ENCODE measurements around the gene ZNF136.

Gene ZNF136

DNA sequence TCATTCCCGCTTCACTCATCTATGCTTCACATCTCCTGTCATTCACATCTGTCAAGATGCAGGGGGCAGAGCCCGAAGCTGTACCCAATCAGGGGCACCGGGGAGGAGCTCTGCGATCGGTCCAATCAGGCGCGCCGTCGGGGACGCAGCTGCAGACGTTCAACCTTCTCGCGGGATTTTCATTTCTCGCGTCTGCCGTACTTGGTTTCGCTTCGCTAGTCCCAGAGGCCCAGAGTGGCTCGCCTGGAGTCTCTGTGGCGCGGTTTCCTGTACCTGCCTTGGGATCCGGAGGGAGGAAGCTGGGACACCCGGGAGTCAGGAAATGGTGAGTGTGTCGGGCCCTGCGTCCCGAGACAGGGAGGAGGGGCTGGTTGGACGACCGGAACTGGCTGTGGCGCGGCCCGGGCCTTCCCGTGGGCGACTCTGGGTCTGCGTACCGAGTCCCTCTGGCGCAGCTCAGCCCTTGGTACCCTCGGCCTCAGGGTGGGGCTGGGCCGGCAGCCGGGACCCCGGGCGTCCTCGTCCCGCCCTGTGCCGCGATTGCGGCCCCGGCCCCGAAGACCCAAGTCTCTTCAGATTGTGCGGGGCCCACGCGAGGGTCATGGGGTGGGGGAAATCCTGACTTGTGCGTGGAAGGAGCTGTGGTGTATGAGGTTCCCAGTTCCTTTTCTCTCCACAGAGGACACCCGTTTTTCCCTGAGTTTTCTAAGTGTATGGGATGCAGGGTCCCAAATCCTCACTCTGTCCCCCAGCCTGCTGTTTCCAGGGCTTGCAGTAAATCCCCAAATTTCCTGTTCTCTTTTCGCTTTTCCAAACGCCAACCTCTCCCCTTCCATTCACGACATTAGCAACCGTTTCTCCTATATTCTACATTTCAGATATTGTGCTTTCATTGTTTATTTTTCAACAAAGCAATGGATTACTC is at the start of gene ZNF136:
TSS of gene ZNF136 (plus strand) at position 215 of the 925 bp plus-strand sequence. CDS start at position 323, 108 bp downstream.
- peak; percentile 95 for DNase-seq (ENCODE audit: low read depth)

DNA sequence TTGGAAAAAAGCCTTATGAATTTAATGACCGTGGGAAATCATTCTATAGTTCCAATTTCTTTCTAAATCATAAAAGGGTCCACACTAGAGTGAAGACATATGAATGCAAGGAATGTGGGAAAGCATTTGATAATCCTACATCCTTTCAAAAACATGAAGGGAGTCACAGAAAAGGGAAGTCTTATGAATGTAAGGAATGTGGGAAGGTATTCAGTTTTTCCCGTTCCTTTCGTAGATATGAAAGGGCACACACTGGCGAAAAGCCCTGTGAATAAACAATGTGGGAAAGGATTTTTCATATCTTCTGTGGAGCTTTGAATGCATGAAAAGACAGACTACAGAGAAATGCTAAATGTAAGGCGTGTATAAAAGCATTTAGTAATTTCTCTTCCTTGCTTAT is 49.8 kb upstream of the ZNF136 start:
- DNase-seq (ENCODE audit: low read depth): no peak

DNA sequence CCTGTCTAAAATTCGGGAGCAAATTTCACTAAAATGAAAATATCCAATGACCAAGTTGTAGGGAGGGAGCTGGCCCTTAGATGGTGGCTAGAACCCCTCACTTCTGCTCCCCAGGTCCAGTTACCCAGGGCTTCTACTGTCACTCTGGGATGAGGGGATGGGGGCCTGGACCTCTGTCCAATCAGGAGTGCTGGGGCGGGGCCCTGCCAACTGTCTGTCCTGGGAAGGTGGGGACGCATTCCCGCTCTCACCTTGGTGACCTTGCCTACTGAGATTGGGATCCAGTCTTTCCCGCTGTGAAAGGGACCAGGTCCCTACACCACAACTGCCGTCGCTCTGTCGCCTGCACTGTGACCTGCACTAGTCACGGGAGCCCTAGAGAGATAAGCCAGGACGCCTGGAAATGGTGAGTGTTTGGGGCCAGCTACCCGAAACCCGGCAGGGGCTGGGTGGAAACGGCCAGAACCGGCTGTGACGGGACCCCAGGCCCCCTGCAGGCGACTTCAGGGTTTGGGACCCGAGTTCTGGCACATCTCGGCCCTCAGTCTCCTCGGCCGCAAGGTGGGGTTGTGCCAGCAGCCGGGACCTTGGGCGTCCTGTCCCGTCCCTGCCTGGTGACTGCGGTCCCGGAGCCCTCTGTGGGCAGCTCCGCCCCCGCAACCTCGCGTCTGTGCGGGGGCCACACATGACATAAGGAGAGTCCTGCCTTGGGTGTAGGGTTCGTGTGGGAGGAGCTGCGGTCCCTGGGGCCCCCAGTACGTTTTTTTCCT is 45.5 kb upstream of the ZNF136 start:
- DNase-seq (ENCODE audit: low read depth): no peak

DNA sequence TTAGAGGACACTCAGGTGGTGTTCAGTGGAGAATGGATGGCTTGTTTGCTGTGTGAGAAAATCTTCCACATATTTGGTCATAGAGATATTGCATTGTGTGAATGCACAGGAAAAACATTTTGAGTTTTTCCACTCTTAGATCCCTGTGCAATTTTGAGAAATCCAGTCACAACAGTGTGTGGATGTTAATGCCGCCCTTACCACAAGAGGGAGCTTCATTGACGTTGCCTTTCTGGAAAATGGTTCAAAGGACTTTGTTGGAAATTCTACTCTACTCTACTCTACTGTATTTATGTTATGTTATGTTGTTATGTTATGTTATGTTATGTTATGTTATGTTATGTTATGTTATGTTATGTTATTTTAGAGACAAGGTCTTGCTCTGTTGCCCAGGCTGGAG is 36.2 kb upstream of the ZNF136 start:
- DNase-seq (ENCODE audit: low read depth): no peak

GRCh38 chr19:12133069-12133468 is 29.8 kb upstream of the ZNF136 start:
- no peak for DNase-seq (ENCODE audit: low read depth)

- DNase-seq (ENCODE audit: low read depth): no peak
Measured at GRCh38 chr19:12137221-12137940, 25.5 kb upstream of the ZNF136 start.

GRCh38 chr19:12139269-12139668 is 23.6 kb upstream of the ZNF136 start:
- DNase-seq (ENCODE audit: low read depth): no peak

DNA sequence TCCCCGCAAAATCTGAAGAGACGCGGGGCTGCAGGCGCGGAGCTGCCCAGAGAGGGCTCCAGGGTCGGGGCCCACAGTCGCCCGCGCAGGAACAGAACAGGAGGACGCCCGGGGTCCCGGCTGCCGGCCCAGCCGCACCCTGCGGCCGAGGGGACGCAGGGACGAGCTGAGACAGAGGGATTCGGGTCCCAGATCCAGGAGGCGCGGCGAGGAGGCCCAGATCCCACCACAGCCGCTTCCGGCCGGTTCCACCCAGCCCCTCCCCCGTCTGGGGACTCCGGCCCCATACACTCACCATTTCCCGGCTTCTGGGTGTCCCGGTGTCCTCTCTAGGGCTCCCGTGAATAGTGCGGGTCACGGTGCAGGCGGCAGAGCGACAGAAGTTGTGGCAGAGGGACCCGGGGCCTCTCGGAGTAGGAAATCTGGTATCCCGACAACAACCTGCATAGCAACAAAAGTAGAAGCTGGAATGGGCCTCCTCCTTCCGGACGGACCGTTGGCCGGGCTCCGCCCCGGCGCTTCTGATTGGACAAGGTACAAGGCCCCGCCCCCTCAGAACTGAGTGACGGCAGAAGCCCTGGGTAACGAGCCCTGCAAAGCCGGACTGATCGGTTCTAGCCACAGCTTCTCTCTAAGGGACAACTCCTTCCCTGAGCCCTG is 22.9 kb upstream of the ZNF136 start, which contains the start of gene ZNF20:
TSS of gene ZNF20 (minus strand) at position 466 of the 660 bp plus-strand sequence. CDS start at position 298, 168 bp downstream.
- peak; percentile 89 for DNase-seq (ENCODE audit: low read depth)

- peak; percentile 65 for DNase-seq (ENCODE audit: low read depth)
Measured at GRCh38 chr19:12140545-12141404, 22.1 kb upstream of the ZNF136 start.

DNA sequence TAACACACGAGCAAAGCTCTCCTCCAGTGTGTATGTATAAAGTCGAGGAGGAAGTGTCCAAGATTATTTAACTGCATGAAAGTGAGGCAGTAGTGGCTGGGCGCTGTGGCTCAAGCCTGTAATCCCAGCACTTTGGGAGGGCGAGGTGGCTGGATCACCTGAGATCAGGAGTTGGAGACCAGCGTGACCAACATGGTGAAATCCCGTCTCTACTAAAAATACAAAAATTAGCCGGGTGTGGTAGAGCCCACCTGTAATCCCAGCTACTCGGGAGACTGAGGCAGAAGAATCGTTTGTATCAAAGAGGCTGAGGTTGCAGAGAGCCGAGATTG is 21.5 kb upstream of the ZNF136 start:
- DNase-seq (ENCODE audit: low read depth): no peak

- no peak for DNase-seq (ENCODE audit: low read depth)
Measured at GRCh38 chr19:12145348-12145747, 17.5 kb upstream of the ZNF136 start.

DNA sequence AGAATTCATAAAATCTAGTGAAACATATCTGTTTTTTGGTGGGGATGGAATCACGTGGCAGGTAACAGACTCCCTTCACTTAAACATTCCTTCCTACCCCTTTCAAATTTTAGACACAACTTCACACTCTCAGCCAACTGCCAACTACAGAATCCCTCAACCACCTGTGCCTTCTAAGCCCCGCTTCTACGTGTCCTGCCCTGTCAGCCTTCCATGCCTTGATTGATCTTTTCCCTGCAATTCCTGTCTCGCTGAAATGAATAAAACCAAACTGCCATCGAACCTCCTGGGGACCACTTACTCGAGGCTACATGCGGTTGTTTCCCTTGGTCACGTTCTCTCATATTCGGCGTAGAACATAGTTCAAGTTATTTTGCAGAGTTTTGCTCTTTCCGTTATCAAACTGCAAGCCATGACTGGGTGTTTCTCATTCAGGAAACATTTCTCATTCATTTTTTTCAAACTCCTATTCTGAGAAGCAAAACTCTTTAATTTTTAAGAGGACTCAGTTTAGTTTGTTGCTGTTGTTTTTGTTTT is 7.5 kb upstream of the ZNF136 start:
- DNase-seq (ENCODE audit: low read depth): no peak

- DNase-seq (ENCODE audit: low read depth): peak; percentile 66
Measured at GRCh38 chr19:12156223-12157058, 6.5 kb upstream of the ZNF136 start, which contains the start of gene ZNF625. ZNF625 (minus strand) TSS chr19:12156734; CDS start chr19:12156558, 176 bp downstream.

GRCh38 chr19:12159773-12160414 is 3.0 kb upstream of the ZNF136 start:
- no peak for DNase-seq (ENCODE audit: low read depth)

DNA sequence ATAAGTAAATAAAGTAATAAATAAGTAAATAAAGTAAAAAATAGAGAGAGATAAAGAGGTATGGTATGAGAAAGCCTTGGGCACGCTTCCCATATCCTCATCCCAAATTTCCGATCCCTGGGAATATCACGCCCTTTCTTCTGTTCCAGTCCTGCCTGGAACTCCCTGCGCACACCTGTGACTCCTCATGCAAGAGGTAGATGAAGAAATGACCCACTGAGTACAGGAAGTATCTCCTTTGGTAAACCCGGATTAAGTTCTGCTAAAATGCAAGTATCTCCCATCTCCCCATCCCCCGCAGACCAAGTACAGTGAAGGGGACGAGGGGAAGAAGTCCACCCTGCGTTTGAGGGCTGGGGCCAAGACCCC is 399 bp upstream of the ZNF136 start:
- no peak for DNase-seq (ENCODE audit: low read depth)

- peak; percentile 36 for DNase-seq (ENCODE audit: low read depth)
Measured at GRCh38 chr19:12163826-12164225, 930 bp downstream of the ZNF136 start.

DNA sequence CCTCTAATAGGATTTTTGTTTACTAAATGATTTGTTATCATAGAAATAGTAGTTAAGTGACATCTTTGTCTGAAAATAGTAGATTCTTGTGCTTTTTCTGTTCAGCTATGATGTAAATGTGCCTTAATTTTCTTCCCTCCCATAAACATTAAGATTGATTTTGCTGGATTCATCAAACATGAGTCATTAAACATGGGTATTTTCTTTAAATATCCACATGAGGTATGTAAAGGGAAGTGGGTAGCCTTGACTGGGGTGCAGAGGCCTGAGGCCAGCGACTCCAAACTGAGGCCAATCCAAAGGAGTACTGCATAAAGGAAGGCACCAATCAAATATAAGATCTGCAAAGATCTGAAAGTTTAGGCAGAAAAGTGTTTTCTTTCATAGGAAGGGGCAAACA is 3.7 kb downstream of the ZNF136 start:
- DNase-seq (ENCODE audit: low read depth): no peak

DNA sequence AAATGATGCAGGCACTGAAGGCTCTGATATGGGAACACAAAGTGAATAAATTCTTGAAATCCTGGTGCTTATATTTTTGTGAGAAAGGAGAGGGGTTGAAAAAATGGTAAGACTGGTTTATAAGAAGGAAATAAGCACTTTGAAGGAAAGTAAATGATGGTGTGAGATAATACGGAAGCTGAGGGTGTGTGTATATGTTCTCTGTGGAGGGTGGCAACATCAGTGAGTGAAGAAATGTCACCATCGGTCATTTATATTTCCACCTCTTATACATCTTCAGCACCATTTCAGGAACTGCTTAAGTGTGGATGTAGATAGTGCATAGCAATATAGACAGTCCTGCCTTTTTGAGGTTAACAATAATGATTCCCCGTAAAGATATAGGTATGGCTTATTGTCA is 17.5 kb downstream of the ZNF136 start:
- no peak for DNase-seq (ENCODE audit: low read depth)

- no peak for DNase-seq (ENCODE audit: low read depth)
Measured at GRCh38 chr19:12187625-12188024, 24.7 kb downstream of the ZNF136 start.
